Pancreas (tissue), 10 donors: ENCODE results near the gene CCL13. TPM values are rescaled to one million over a fixed set of nuclear protein-coding genes. Genes with fewer than 3 reads are reported as not detected.

Experiments
- ATAC-seq, 4 donors: fragments of 200-7000 bp; cut with Tn5 transposase; one replicate each; pipeline versions ENCODE4 v1.8.0 to v1.9.1; 2020; ENCODE audit warnings: mild to moderate bottlenecking in 4 of 4, moderate library complexity in 4 of 4
- DNase-seq, 6 donors: peaks; one replicate each; pipeline ENCODE4 v3.0.0-alpha.2; 2020
- FAIRE-seq: peaks from 2 replicates; lab custom pipeline; 2012; peaks lifted over from hg19 to GRCh38; lab: Jason Lieb, UNC
- H3K27ac ChIP-seq, 4 donors: fragments of 200-600 bp; sonication (generic); 1 replicate in 3 of 4; 2 replicates in 1 of 4; pipeline versions ENCODE4 v1.5.0 to v1.8.0; 2020
- H3K27me3 ChIP-seq, 4 donors: fragments of 200-600 bp; one replicate each; pipeline ENCODE4 v1.8.0; 2021
- H3K36me3 ChIP-seq, 3 donors: fragments of 200-600 bp; sonication (generic) in 1 of 3; one replicate each; pipeline versions ENCODE4 v1.5.0 to v1.8.0; 2020 to 2021
- H3K4me1 ChIP-seq, 3 donors: fragments of 200-600 bp; one replicate each; pipeline ENCODE4 v1.8.0; 2021
- H3K4me3 ChIP-seq, 4 donors: fragments of 200-600 bp; sonication (generic) in 2 of 4; one replicate each; pipeline versions ENCODE4 v1.5.0 to v1.8.0; 2020 to 2021
- H3K9me3 ChIP-seq, 4 donors: fragments of 200-600 bp; one replicate each; pipeline ENCODE4 v1.8.0; 2021
- WGBS, 2 donors: extraction: QIAGEN DNeasy Blood & Tissue Kit; methylation state at CpG; one replicate each; pipeline ENCODE4 v1.1.7; 2013; 5-methylcytosine and 5-hydroxymethylcytosine counted together
- intact Hi-C, 3 donors: fragments of 100-400 bp; cut with DNase I; formaldehyde crosslinking; loops; one replicate each; pipeline versions ENCODE4 v1.11.1 to v1.14.2; 2022
- polyA plus RNA-seq, 2 donors: library from polyadenylated mRNA; stranded (reverse); fragments of 200-250 nt; gene quantifications; one replicate each; pipeline ENCODE4 v1.2.3, GENCODE V29; 2013
- total RNA-seq, 6 donors: library from RNA; stranded (reverse); fragmentation: NEBNext Ultra II Directional in 4 of 6; extraction: Animal tissue kit (Norgen Biotek cat#: 25700) in 4 of 6; gene quantifications; one replicate each; pipeline versions ENCODE4 v1.2.1 to v1.2.4, GENCODE V29; 2021 to 2023
- TF ChIP-seq, protein P1 (sequence below), 4 donors: fragments of 200-600 bp; sonication (generic) in 3 of 4; IDR thresholded peaks; one replicate each; pipeline versions ENCODE4 v1.5.0 to v1.8.0; 2021; ENCODE audit warnings: antibody characterized with exemption in 4 of 4
- donor health status: healthy with polysubstance abuse.
- donor health status: DM: no; HTN: no; CAD: no; lungs with moderate emphysema.
- donor health status: DM: no; HTN: no; CAD: no.
- donor health status: control.
- donor health status: control.
- donor health status: Bipolar disorder and iron deficiency.
- donor health status: DM: yes; HTN: yes; CAD: no.
- donor health status: DM: no; HTN: no; CAD: no.
- donor health status: DM: no; HTN: no; CAD: no.
- donor health status: DM: yes; HTN: yes; CAD: no.

Gene CCL13
- 1 to 10 TPM in 2 of 6 donors, under 1 TPM in 1, not detected in 3; 0.70 to 1.2 (median 1.0) TPM for total RNA-seq
- polyA plus RNA-seq: under 1 TPM; 0.31 to 0.84 TPM

DNA sequence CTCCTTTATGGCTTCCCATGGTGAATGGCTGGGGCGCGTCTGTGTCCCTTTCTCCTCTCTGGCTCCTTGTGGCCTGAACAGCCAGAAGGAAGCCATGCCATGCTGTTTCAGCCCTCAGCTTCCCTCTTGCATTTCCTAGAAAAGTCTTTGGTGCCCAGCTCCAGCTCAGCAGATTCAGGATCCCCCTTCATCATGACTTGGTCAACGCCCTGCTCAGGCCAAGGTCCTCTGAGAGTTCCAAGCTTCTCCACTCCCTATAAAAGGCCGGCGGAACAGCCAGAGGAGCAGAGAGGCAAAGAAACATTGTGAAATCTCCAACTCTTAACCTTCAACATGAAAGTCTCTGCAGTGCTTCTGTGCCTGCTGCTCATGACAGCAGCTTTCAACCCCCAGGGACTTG, at the start of gene CCL13:
Gene CCL13 (plus strand): TSS at position 287 of the 400 bp plus-strand sequence. CDS start 47 bp downstream, at position 334.
- Histone ChIP-seq H3K27ac (no peak within 1 kb of the TSS), H3K36me3 (no peaks in the 10 kb centered on the region), H3K9me3 (no peaks in the 10 kb centered on the region), H3K27me3 (no peaks in the 10 kb centered on the region), H3K4me1 (no peaks in the 10 kb centered on the region), H3K4me3 (no peak within 1 kb of the TSS)
- DNase-seq: no peak
- intact Hi-C loops: loop anchor here in 1 of 3 donors (5.0 kb wide), 1 partner anchor 154 kb away; no protein-coding TSS in a partner anchor
- no peak for FAIRE-seq
- TF ChIP-seq, protein P1, sequence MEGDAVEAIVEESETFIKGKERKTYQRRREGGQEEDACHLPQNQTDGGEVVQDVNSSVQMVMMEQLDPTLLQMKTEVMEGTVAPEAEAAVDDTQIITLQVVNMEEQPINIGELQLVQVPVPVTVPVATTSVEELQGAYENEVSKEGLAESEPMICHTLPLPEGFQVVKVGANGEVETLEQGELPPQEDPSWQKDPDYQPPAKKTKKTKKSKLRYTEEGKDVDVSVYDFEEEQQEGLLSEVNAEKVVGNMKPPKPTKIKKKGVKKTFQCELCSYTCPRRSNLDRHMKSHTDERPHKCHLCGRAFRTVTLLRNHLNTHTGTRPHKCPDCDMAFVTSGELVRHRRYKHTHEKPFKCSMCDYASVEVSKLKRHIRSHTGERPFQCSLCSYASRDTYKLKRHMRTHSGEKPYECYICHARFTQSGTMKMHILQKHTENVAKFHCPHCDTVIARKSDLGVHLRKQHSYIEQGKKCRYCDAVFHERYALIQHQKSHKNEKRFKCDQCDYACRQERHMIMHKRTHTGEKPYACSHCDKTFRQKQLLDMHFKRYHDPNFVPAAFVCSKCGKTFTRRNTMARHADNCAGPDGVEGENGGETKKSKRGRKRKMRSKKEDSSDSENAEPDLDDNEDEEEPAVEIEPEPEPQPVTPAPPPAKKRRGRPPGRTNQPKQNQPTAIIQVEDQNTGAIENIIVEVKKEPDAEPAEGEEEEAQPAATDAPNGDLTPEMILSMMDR (IDR thresholded peaks at IDR 0.05): no peak
- peak in 1 of 4 donors; percentile 27 for ATAC-seq
- 85 to 88% methylated on average over 5 of the region's 5 CpGs for WGBS, 2 donors

DNA sequence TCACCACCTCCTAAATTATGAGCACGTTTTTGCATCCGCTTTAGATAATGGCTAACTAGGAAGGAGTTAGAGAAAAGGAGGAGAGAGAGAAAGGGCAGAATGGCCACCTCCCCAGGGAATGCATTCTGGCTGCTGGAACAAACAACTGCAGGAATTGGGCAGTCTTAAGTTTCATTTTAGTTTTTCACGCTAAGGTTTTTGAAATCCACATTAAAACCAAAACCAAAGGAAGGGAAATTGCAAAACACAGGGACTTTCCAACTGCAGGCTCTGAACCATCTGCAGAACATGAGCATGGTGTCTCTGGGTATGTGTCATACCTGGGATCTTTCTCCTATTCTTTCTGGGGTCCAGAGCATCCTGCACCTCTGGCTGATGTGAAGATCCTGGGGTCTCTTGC, 49.2 kb upstream of the CCL13 start:
- intact Hi-C loops: loop anchor here in 1 of 3 donors (10.0 kb wide), 1 partner anchor 102 kb away; no protein-coding TSS in a partner anchor
- Histone ChIP-seq H3K4me3 (no peak overlapping the region), H3K27me3 (no peaks in the 10 kb centered on the region), H3K9me3 (no peaks in the 10 kb centered on the region), H3K36me3 (no peaks in the 10 kb centered on the region), H3K4me1 (no peaks in the 10 kb centered on the region), H3K27ac (no peak overlapping the region)
- peak in 2 of 4 donors; percentile 38 to 52 for ATAC-seq
- FAIRE-seq: no peak
- WGBS, 2 donors: 37 to 46% methylated on average over 3 of the region's 3 CpGs
- DNase-seq: no peak
- TF ChIP-seq, protein P1 (IDR thresholded peaks at IDR 0.05): no peak

DNA sequence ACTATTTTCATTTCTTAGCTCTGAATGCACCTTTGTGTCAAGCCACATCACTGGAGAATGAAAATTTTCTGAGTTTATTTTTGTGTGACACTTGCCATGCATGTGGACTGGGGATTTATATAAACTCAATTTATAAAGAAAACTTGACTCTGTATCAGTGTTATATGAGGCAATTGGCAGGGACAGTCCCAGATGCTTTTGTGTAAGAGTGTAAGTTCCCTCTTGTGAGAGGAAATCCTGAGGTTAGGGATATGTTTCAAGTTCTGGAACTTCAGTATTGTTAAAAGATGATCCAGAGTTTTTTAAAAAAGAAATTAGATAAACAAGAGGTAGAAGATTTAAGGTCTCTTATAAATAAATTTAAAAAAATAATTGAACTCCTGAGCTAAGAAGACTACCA, 47.9 kb upstream of the CCL13 start:
- Histone ChIP-seq H3K9me3 (no peaks in the 10 kb centered on the region), H3K4me3 (no peak overlapping the region), H3K27me3 (no peaks in the 10 kb centered on the region), H3K4me1 (no peaks in the 10 kb centered on the region), H3K27ac (no peak overlapping the region), H3K36me3 (no peaks in the 10 kb centered on the region)
- FAIRE-seq (no peak), ATAC-seq (no peak), DNase-seq (no peak)
- TF ChIP-seq, protein P1 (IDR thresholded peaks at IDR 0.05): no peak
- intact Hi-C loops: loop anchor here in 1 of 3 donors (10.0 kb wide), 1 partner anchor 104 kb away; no protein-coding TSS in a partner anchor

DNA sequence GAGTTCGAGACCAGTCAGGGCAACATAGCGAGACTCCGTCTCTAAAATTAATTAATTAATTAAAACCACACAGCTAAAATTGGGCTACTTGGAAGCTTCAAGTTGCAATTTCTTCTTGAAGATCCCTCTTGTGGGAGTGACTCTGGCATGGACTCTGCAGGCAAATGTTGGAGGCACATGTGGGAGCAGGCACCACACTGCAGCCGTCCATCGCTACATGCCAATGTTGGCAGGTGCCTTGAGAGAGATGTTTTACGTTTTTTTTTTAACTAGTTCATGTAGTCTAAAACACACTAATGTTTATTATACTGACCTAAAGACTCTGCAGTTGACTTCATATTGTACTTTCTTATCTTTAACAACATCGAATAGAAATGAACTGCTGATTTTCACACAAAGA, 45.0 kb upstream of the CCL13 start:
- intact Hi-C loops: no loop called here
- ATAC-seq: no peak
- FAIRE-seq: no peak
- Histone ChIP-seq H3K4me3 (no peak overlapping the region), H3K27me3 (peaks cover 0 to 7% (median 0%) of the 10 kb centered on the region in 4 donors), H3K4me1 (no peaks in the 10 kb centered on the region), H3K36me3 (no peaks in the 10 kb centered on the region), H3K27ac (no peak overlapping the region), H3K9me3 (no peaks in the 10 kb centered on the region)
- TF ChIP-seq, protein P1 (IDR thresholded peaks at IDR 0.05): no peak
- 64 to 68% methylated on average over 7 of the region's 7 CpGs for WGBS, 2 donors
- no peak for DNase-seq

DNA sequence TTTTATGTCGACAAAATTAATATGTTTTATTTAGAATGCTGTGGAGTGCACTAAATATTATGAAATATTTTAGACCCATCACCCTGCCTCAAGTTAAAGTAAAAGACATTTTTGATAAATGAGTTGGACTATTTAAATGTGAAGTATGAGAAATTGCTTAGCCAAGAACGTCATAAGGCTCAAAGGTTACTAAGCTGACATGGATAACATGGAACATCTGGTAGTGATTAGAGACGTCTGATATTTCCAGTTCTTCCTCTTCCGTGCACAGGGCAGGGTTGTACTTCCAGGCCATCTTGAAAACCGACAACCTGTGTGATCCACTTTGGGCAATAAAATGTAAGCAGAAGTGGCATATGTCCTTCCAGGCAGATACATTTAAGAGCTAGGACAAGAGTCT, 44.2 kb upstream of the CCL13 start:
- intact Hi-C loops: no loop called here
- ATAC-seq (no peak), FAIRE-seq (no peak), DNase-seq (no peak)
- Histone ChIP-seq H3K9me3 (no peaks in the 10 kb centered on the region), H3K4me1 (no peaks in the 10 kb centered on the region), H3K27ac (no peak overlapping the region), H3K27me3 (peaks cover 0 to 9% (median 0%) of the 10 kb centered on the region in 4 donors), H3K36me3 (no peaks in the 10 kb centered on the region), H3K4me3 (no peak overlapping the region)
- WGBS, 2 donors: 25 to 27% methylated on average over 5 of the region's 5 CpGs
- TF ChIP-seq, protein P1 (IDR thresholded peaks at IDR 0.05): no peak
